HG03342 (cell line): Measurements from ENCODE around the gene NFIX.

ENCODE experiments used
- ATAC-seq: cut with Tn5 transposase; IDR thresholded peaks from one replicate; pipeline ENCODE4 v1.9.1; 2021; ENCODE audit warnings: mild to moderate bottlenecking, moderate library complexity; ENCODE audit not compliant: unreplicated experiment

NFIX gene

DNA sequence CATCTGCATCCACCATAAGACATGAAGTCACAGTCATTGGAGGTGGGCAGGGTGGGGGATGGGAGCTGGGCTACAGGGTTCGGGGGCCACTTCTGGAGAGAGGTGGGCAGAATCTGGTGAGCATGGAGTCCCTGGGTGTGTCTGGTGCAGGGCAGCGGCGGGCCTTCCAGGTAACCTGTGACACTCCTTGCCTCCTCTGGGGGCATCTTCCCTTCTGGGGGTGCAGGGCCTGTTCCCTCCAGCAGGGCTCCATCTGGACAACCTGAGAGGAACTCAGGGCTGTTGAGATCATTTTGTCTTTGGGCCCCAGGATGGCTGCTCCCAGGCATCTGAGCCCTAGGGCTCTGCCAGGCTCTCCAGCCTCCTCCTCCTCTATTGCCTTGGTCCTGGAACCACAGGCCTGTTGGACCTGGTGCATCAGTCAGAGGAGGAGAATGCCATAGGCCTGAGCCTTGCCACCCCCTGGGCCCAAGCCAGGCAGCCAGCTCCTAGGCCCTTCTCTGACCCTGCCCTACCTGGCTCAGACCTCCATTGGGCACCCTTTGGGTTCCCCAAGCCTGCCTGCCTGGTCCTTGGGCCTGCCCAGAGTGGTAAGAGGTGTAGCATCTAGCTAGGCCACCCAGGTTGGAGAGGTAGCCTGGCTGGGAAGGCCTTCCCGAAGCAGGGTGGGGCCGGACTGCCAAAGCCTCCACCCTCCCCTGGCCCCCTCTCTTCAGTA is 94.0 kb downstream of the NFIX start:
- ATAC-seq = no peak

DNA sequence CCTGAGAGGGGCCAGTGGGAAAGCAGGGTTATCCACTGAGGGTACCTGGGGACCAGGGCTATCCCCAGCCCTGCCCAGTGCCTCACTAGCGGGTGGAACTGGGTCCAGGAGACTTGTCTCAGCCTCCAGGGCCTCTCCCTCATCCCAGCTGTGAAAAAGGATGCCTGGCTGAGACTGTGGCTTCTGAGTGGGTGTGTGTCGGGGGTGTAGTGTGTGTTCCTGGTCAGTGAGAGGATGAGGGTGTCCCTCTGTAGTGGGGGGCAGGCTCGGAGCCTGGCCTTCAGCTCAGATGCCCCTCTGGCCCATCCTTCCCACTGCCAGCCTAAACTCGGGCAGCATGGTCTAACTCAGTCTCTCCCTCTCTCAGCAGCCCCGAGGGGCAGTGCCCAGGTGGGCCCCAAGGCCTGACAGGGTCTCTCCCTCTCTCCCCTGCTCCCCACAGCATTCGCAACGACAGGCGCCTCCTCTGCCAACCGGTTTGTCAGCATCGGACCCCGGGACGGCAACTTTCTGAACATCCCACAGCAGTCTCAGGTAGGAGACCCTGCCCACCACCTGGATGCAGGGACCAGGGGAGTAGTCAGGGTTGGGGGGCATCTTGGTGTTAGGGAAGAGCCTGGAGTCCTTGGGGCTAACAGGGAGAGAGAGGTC is 94.7 kb downstream of the NFIX start:
- ATAC-seq = no peak

DNA sequence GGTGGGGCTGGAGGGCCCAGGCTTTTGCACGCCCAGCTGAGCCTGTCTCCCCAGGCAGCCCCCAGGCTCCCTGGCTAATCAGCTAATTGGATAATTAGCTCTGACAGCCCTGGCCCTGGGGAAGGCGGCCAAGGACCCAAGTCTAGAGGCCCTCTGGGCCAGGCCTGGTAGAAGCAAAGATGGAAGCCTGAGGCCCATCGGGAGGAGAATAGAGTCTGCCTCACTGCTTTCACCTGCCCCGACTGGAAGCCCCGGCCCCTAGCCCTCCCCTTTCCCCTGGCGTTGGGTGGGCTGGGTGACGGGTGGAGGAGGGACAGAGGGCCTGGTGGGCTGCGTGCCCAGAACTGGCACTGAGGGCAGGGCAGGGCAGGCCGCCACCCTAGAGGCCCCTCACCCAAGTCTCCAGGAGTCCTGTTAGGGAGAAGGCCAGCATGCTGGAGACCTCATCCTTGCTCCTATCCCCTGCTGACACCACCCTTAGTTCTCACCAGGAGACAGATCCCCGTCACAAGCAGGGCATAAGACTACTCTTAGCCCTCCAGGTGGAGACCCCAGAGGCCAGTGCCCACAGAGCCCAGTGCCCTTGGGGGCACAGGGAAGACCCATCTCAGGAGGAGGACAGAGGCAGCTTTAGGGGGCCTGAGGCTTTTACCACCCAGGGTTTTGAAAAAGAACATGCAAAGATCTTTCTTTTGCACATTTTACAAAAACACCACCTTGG is 95.4 kb downstream of the NFIX start:
- ATAC-seq = no peak

DNA sequence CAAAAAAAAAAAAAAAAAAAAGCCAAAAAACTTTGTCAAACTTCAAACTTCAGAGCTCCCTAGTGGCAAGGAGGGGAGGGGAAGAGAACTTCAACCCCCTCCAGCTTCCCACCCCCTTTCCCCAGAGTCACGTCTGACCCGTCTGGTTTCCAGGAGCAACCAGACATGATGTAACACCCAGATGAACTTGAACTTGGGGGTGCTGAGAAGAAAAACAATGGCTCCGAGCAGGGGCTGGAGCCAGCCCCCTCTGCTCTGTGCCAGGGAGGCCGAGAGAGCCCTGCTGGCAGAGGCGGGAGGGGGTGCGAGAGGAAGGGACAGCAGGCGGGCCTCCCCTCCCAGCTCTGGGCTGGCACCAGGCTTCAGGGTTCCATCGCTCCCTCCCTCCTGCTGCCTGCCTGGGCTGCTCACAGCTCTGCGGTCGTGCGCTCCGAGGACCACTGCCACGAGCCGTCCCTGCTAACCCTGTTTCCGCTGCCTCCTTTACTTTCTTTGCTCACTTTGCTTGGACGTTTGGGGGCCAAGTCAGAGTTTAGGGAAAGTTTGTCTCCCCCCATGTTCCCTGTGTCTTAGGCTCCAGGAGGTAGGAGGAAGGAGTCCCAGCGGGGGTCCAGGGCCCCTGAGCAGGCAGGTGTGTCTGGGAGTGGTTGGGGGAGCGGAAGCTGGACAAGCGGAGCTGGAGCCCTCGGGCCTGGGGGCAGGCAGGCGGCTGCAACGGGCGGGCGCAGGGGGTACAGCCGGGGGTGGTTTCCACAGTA is 96.3 kb downstream of the NFIX start:
- no peak for ATAC-seq

DNA sequence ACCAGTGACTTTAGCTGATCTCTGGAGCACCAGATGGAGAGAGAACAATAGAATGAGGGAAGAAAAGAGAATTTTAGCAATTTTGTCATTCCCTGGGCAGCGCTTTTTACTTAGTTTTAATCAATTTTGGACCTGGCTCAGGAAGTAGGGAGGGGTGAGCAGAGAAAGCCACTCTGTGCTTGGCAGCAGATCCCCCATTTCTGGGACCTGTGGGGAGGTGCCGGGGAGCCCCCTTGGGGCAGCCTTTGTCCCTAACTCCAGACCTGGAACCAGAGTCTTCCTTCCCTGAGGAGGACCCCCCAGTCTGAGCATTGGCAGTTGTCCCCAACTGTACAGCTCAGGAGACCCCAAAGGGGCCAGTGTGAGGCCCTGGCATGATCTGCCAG is 96.9 kb downstream of the NFIX start:
- ATAC-seq = no peak

DNA sequence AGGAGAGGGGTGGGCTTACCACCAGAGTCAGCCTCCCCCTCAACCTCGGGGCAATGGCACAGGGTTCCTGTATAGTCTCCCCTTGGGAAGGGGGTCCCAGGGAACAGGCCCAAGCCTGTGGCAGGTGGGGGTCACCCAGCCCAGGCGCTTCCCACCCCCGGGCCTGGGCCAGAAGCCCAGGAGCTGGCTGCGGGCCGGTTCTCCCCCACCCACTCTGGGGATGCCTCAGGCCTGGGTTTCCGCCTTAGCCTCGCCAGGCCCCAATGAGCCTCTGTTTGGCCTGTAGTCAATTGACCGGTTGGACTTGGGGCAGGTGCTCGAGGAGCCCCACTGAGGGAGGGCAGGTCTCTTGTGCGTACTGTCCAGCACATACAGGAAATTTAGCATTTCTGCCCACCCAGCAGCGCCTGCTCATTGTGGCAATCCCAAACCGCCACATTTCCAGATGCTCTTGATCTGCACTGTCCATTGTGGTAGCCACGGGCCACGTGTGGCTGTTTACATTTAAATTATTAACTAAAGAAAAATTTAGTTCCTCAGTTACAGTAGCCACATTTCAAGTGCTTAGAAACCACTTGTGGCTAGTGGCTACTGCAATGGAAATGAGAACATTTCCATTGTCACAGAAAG is 97.4 kb downstream of the NFIX start:
- ATAC-seq = no peak

DNA sequence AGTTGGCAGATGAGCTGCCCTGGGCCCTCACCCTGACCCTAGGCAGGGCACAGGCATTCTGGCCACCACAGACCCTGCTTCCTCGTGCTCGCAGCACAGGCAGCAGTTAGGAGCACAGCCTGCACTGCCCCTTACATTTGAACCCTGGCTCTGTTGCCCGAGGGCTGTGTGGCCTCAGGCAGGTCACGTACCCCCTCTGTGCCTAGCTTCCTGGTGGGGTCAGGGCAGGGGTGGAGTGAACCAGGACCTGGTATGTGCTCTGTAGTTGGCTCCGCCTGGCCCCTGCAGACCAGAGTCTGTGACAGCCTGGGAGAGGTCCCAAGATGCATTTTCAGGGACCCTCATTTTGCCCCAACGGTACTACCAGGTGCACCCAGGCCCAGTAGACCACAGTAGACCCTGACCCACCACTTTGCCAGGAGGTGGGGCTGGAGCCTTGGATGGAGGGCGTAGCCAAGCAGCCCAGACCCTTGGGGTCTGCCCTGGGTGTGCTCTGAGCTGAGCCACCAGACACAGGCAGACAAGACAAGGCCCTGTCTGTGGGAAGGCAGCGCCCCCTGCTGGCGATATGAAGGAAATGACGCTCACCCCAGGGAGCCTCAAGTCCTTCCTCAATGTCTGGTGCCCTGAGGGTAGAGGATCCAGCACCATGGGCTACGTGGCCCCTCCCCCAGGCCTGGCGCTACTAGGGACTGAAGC is 98.3 kb downstream of the NFIX start:
- ATAC-seq = peak; percentile 54

DNA sequence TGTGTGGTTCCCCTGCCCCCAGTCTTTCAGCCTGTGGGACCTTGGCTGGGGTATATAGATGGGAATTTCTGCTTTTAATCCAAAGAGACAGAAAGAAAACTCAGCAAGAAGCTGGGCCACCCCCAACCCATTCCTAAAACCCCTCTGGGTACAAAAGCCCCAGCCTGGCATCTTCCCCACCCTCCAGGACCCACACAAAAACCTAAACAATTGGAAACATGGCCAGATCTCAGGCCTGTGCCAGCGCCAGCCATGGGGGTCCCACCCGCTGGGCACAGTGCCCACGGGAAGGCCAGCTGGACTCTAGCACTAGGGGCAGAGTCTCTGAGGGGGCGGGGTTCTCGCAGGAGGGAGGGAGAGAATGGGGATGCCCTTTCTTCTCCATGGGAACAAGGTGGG is 98.8 kb downstream of the NFIX start:
- no peak for ATAC-seq

DNA sequence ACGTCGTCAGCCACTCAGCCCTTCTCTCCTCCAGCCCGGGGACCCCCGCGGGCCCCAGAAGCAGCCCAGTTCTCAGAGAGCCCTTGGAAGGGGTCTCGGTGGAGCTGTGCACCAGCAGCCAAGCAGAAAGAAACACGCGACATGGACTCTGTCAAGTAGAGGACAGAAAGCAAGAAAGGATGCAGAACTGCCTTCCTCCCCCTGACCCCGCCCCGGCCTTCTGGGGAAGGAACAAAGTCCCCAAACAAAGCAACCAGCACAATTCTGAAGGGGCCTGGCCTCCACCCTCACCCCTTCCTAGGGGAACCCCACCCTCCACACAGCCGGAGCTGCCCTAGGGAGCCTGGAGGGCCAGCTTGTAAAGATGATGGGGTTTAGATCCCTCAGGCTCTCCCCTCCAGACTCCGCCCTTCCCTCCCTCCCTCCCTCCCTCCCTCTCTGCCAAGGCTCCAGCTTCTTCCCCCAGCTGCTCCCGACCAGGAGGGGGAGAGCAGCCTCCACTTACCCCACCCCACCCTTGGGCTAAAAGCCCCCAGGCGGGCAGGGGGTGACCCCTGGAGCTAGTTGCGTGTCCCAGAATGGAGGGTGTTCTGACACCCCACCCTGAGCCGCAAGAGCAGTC is 99.6 kb downstream of the NFIX start:
- no peak for ATAC-seq

DNA sequence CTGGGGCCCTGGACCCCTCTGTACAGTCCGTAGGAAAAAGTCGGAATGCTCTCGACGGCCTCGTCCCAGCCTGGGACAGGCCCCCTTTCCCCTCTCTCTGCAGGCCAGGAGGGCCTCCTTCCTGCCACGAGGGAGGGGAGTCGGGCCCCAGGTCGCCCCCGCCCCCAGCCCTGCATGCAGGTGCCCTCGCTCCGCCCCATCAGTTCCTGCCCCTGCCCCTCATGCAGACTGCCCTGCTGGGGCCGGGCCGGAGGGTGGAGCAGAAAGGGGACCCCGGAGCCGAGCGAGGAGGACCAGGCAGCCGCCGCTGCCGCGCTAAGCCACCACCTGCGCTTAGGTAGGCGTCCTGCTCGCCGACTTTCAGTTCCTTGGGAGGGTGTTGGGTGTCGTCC is 100.1 kb downstream of the NFIX start:
- no peak for ATAC-seq

DNA sequence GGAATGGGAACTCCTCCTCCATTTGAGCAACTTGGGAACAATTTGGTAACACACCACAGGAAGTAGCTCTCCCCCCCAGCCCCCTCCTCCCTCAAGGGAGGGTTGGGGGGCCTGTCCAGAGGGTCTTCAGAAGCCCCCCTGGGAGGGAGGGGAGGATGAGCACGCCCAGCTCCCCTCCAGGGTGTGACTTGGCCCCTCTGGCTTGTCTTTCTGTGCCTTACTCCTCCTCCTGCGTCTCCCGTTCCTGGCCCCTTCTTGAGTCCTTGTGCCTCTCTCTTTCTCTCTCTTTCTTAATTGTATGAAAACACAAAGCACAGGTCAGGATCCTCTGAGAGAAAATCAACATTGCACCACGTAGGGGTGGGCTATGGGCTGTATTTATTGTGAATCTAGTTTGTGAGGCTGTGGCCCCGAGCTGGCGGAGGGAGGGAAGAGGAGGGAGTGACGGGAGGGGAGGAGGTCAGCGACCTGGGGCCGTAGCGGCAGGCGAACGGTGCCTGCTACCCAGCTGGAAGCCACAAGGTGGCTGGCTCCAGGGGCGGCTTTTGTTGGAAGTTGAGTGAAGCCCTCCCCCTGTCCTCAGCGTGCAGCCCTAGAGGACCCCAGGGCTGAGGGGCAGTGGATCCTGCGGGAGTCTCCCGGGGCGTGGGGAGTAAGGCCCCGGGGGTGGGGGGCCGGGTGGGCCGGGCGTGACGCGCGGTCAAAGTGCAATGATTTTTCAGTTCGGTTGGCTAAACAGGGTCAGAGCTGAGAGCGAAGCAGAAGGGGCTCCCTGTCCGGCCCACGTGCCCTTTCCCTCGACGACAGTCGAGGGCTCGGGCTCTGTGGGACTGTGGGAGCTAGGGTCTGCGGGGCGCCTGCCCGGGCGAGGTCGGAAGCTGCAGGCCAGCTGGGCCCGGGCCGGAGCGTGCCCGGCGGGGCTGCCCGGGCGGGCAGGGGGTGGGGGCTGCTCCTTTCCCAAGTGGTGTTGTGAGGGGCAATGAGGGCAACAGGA is 101.0 kb downstream of the NFIX start:
- ATAC-seq = no peak

DNA sequence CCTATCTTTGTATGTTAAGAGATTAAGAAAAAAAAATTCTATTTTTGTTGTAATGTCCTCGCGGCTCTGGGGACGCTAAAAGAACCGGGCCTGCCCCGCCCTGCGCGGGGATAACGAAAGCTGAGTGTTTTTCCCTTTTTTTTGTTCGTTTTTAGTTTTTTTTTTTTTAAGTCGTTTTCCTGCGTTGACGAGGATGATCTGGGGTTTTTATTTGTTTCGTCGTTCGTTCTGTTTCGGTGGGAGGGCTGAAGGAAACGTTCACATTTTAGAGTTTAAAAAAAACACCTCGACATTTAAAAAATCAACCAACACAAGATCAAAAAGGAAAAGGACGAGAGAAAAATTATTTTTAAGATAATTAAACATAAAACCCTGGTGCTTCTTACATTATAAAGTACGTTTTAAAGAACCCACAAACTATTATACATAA is 101.8 kb downstream of the NFIX start:
- no peak for ATAC-seq

DNA sequence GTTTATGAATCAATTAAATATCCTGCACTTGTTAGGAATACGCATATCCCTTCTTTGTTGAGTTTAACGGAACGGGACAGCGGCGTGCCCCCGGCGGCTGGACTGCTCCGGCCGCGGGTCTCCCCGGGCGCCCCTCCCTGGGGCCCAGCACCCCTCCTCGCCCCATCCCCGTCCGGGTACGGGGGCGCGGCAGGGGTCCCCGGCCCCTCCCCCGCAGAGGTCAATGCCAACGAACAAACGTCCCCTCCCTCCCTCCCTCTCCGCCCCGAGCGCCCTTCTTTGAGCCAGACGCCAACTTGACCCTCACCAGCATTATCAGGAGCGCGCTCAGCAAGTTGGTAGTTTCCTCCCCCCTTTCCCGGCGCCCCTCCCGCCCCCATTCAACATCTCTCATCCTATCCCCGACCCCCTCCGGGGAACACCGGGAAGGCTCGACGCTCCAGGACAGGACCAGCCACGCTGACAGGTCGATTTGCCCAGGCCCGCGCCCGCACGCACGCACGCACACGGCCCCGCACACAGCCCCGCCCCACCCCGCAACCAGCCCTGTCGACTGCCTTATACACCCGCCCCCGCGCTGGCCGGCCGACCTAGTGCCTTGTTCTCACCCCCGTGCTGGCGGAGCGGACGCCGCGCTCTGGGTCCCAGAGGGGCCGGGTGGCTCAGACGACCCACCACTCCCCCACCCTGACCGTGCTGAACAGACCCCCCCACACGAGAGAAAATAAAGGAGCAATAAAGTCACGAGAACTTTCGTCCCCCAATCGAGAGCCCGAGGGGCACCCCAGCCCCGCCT is 102.4 kb downstream of the NFIX start:
- ATAC-seq = no peak

DNA sequence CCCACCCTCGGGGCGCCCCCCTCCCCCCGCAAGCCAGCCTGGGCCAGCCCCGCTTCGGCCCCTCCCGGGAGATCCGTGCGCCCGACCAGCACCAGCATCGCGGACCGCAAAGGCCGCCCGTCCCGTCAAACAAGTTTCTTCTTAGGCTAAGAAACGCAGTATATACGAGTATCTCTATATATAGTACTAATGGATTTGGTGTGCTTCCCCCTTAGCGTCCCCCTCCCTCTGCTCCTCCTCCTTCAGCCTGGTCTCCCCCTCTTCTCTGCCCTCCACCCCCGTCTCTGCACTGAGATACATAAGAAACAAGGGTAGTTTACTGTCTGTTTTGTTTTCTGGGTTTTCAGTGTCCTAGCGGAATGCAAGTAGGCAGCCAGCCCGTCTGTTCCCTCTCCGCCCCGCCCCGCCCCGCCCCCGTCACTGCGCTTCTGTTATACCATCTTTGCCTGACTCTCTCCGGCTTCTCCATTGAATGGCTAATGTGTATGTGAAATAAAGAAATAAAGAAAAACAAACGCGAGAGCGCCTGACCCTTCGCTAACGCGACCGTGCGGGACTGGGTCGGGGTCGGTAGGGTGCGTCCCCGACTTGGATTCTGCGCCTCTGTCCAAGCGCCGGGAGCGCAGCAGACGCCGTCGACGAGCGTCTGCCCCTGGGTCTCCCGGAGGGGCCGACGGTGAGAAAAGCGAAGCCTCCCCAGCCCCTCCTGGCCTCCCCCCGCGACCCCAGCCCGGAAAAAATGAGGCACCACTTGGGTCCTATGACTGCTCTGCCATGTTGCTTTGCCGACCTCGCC is 103.2 kb downstream of the NFIX start:
- no peak for ATAC-seq

DNA sequence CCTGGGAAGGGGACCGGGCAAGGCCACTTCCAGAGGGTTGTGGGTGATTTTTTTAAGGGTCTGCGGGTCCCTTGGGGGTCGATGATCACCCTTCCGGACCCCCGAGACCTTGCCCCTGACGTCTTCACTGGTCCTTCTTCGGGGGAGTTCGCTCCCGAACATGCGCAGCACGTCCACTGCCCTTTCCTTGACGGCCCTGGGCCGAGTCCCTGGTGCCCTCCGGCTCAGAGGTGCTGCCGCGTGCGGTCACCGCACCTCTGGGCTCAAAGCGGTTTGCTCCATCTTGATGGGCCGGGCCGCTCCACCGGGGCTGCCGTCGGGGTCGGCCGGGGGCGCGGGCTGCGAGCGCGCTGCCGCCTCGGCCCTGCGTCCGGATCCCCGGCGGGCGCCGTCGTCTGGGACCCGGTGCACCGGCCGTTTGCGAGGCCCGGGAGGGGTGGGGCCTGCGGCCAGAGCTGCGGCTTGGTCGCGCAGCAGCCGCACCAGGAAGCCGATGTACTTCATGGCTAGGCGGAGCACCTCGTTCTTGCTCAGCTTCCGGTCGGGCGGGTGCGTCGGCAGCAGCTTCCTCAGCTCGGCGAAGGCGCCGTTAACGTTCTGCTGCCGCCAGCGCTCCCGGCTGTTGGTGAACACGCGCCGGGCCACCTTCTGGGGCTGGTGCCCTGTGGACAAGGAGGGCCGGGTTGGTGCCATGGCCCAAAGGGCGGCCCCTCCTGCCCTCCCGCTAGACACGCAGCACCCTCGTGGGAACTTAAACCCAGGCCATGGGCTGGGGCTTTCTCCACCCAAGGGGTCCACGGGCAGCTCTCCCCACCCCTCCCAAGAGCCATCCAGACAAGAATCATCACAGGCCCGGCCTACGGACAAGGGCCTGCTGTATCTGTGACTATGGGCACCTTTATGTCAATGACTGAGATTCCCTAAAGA is 104.1 kb downstream of the NFIX start:
- no peak for ATAC-seq

DNA sequence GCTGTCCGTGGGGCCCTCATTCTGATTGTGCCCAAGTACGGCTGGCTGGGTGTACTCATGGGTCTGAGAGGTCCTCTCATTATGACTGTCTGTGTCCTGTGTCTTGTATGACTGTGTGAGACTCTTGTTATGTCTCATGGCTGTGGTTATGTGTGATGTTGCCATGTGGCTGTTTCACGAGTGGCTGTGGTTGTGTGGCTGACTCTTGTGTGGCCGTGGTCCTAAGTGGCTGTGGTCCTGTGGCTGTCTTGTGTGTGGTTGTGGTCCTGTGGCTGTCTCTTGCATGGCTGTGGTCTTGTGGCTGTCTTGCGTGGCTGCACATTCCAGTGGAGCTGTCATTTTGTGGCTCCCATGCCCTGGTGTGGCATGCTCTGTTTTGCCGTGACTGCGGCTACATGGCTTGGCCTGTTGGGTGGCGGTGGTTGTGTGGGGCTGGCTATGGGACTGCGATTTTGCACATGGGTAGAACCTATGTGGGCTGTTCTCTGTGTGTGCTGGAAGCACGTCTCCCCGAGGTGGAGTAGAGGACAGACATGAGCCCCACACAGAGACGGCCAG is 104.8 kb downstream of the NFIX start:
- no peak for ATAC-seq
